H9 (cell line): ENCODE data around the gene NT5DC4. TPM values are rescaled to one million over a fixed set of nuclear protein-coding genes. Genes with fewer than 3 reads are reported as not detected.

Source experiments
- DNase-seq: peaks from one replicate; pipeline ENCODE4 v3.0.0-alpha.2; 2017
- H2AFZ ChIP-seq: one replicate; pipeline ENCODE4 v1.6.1; 2013; ENCODE audit warnings: mild to moderate bottlenecking, low read length, control low read depth, moderate library complexity
- H2AK5ac ChIP-seq: 2 replicates; pipeline ENCODE4 v1.6.1; 2013; ENCODE audit warnings: low read length, control low read depth, mixed read lengths; ENCODE audit not compliant: insufficient read length
- H2BK120ac ChIP-seq: one replicate; pipeline ENCODE4 v1.6.1; 2013; ENCODE audit warnings: low read depth, mild to moderate bottlenecking, low read length, control low read depth, inconsistent platforms; ENCODE audit not compliant: poor library complexity, severe bottlenecking
- H2BK12ac ChIP-seq: 2 replicates; pipeline ENCODE4 v1.6.1; 2013; ENCODE audit warnings: low read length, control low read depth, mixed read lengths, low read depth; ENCODE audit not compliant: insufficient read length
- H2BK15ac ChIP-seq: 2 replicates; pipeline ENCODE4 v1.6.1; 2013; ENCODE audit warnings: low read depth, low read length, control low read depth
- H2BK20ac ChIP-seq: one replicate; pipeline ENCODE4 v1.6.1; 2013; ENCODE audit warnings: low read depth, mild to moderate bottlenecking, low read length, control low read depth, inconsistent platforms; ENCODE audit not compliant: poor library complexity, severe bottlenecking
- H2BK5ac ChIP-seq: 2 replicates; pipeline ENCODE4 v1.6.1; 2013; ENCODE audit warnings: low read length, control low read depth, mixed read lengths; ENCODE audit not compliant: insufficient read length
- H3K14ac ChIP-seq: 2 replicates; pipeline ENCODE4 v1.6.1; 2013; ENCODE audit warnings: low read length, control low read depth; ENCODE audit not compliant: insufficient read depth
- H3K18ac ChIP-seq: 2 replicates; pipeline ENCODE4 v1.6.1; 2013; ENCODE audit warnings: low read depth, mild to moderate bottlenecking, mixed read lengths, low read length, control low read depth; ENCODE audit not compliant: insufficient read length
- H3K23ac ChIP-seq: 2 replicates; pipeline ENCODE4 v1.6.1; 2013; ENCODE audit warnings: low read length, control low read depth, mixed read lengths, low read depth; ENCODE audit not compliant: insufficient read length
- H3K23me2 ChIP-seq: 2 replicates; pipeline ENCODE4 v1.6.1; 2013; ENCODE audit warnings: low read depth, mild to moderate bottlenecking, mixed read lengths, low read length, control low read depth; ENCODE audit not compliant: insufficient read length, poor library complexity, severe bottlenecking
- H3K27ac ChIP-seq: 2 replicates; pipeline ENCODE4 v1.5.1; 2013; ENCODE audit warnings: low read length, control low read depth, mixed read lengths, low read depth; ENCODE audit not compliant: insufficient read length
- H3K27me3 ChIP-seq: 2 replicates; pipeline ENCODE4 v1.6.1; 2013; ENCODE audit warnings: low read length, control low read depth, inconsistent platforms; ENCODE audit not compliant: insufficient read depth
- H3K4ac ChIP-seq: 2 replicates; pipeline ENCODE4 v1.6.1; 2013; ENCODE audit warnings: low read depth, mild to moderate bottlenecking, control low read depth, inconsistent platforms, low read length, moderate library complexity
- H3K4me1 ChIP-seq: 2 replicates; pipeline ENCODE4 v1.6.1; 2013; ENCODE audit warnings: low read length, control low read depth, inconsistent platforms; ENCODE audit not compliant: insufficient read depth
- H3K4me2 ChIP-seq: 2 replicates; pipeline ENCODE4 v1.6.1; 2013; ENCODE audit warnings: low read length, control low read depth, mixed read lengths; ENCODE audit not compliant: insufficient read length, insufficient read depth
- H3K56ac ChIP-seq: 2 replicates; pipeline ENCODE4 v1.6.1; 2013; ENCODE audit warnings: low read depth, mild to moderate bottlenecking, mixed read lengths, low read length, control low read depth; ENCODE audit not compliant: insufficient read length
- H3K79me1 ChIP-seq: 2 replicates; pipeline ENCODE4 v1.6.1; 2013; ENCODE audit warnings: low read depth, mild to moderate bottlenecking, moderate library complexity, low read length, control low read depth, inconsistent platforms; ENCODE audit not compliant: insufficient read depth, poor library complexity, severe bottlenecking
- H3K79me2 ChIP-seq: 2 replicates; pipeline ENCODE4 v1.6.1; 2013; ENCODE audit warnings: low read length, control low read depth, inconsistent platforms; ENCODE audit not compliant: insufficient read depth
- H3K9ac ChIP-seq: 2 replicates; pipeline ENCODE4 v1.6.1; 2013; ENCODE audit warnings: low read length, control low read depth, mixed read lengths; ENCODE audit not compliant: insufficient read length; ENCODE audit errors: extremely low read depth
- H3K9me3 ChIP-seq: one replicate; pipeline ENCODE4 v1.6.1; 2013; ENCODE audit warnings: low read depth, low read length, inconsistent platforms; ENCODE audit not compliant: control insufficient read depth
- H3T11ph ChIP-seq: one replicate; pipeline ENCODE4 v1.6.1; 2013; ENCODE audit warnings: mild to moderate bottlenecking, low read length, control low read depth, inconsistent platforms
- H4K20me1 ChIP-seq: one replicate; pipeline ENCODE4 v1.6.1; 2013; ENCODE audit not compliant: control insufficient read depth, insufficient read length, insufficient read depth
- H4K5ac ChIP-seq: 2 replicates; pipeline ENCODE4 v1.6.1; 2013; ENCODE audit warnings: low read depth, mild to moderate bottlenecking, mixed read lengths, low read length, control low read depth; ENCODE audit not compliant: insufficient read length
- H4K8ac ChIP-seq: replicated peaks from 2 replicates; pipeline ENCODE4 v1.6.1; 2013; ENCODE audit warnings: low read length, control low read depth, mixed read lengths, low read depth; ENCODE audit not compliant: insufficient read length
- H4K91ac ChIP-seq: 2 replicates; pipeline ENCODE4 v1.6.1; 2013; ENCODE audit warnings: low read depth, mild to moderate bottlenecking, moderate library complexity, mixed read lengths, low read length, control low read depth; ENCODE audit not compliant: insufficient read length
- H3K27ac Mint-ChIP-seq, 3 experiments: 2 replicates in 2 of 3; 3 replicates in 1 of 3; pipeline ENCODE4 v1.8.0; 2020 to 2021; ENCODE audit warnings: mixed read lengths in 3 of 3, mild to moderate bottlenecking in 1 of 3, moderate library complexity in 1 of 3
- H3K27me3 Mint-ChIP-seq: 2 replicates; pipeline ENCODE4 v1.8.0; 2021; ENCODE audit warnings: low read depth, mild to moderate bottlenecking, moderate library complexity, mixed read lengths
- H3K36me3 Mint-ChIP-seq, 3 experiments: 2 replicates in 2 of 3; 3 replicates in 1 of 3; pipeline ENCODE4 v1.8.0; 2020 to 2021; ENCODE audit warnings: low read depth in 3 of 3, mixed read lengths in 3 of 3; ENCODE audit not compliant: insufficient read depth in 1 of 3
- H3K4me1 Mint-ChIP-seq, 2 experiments: 2 replicates each; pipeline ENCODE4 v1.8.0; 2020; ENCODE audit warnings: mixed read lengths in 2 of 2
- H3K4me3 Mint-ChIP-seq, 2 experiments: 2 replicates in 1 of 2; 3 replicates in 1 of 2; pipeline ENCODE4 v1.8.0; 2020 to 2021; ENCODE audit warnings: mild to moderate bottlenecking in 2 of 2, mixed read lengths in 2 of 2, moderate library complexity in 1 of 2
- H3K9me3 Mint-ChIP-seq, 2 experiments: 2 replicates in 1 of 2; 3 replicates in 1 of 2; pipeline ENCODE4 v1.8.0; 2020; ENCODE audit warnings: mild to moderate bottlenecking in 2 of 2, mixed read lengths in 2 of 2, moderate library complexity in 1 of 2
- CTCF ChIP-seq: fragments of 200-600 bp; sonication (generic); conservative IDR thresholded peaks from 3 replicates; pipeline ENCODE4 v1.8.0; 2021; ENCODE audit warnings: antibody characterized with exemption, mild to moderate bottlenecking
- WGBS: extraction: QIAGEN DNeasy Blood & Tissue Kit; methylation state at CpG from one replicate; pipeline ENCODE4 v1.1.7; 2013; ENCODE audit warnings: missing lambda C conversion rate, low lambda C conversion rate, mixed read lengths; ENCODE audit not compliant: insufficient read length; ENCODE audit errors: extremely low coverage; 5-methylcytosine and 5-hydroxymethylcytosine counted together
- long read RNA-seq: library from polyadenylated mRNA; unstranded; transcript quantifications from one replicate; pipeline ENCODE4 v2.0.0, GENCODE V29; 2020
- total RNA-seq: library from RNA; stranded (reverse); gene quantifications from 2 replicates; pipeline ENCODE4 v1.2.1, GENCODE V29; 2021

Gene NT5DC4
- not detected in 2 replicates for total RNA-seq
- long read RNA-seq = 0 reads

DNA sequence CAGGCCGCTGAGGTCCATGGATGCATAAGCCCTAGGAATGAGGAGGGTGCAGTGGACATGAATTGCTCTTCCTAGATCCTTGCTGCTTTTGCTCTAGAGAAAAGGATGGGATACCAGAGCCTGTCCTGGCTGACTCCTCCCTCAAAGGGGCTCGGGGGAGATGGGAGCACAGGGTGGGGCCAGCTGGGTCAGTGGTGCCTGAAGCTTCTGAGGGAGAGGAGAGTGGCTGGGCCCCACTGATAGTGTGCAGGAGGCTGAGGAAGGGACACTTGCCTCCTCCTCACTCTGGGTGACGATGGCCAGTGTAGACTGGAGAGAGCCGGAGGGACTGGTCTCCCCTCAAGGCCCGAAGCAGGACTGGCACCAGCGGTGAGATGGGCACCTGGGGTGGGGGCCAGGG is at the start of gene NT5DC4:
Gene NT5DC4 (plus strand): TSS at position 236 of the 400 bp plus-strand sequence. CDS start 60 bp downstream, at position 296.
- H3K79me2 ChIP-seq = no peaks in the 10 kb centered on the region
- no peaks in the 10 kb centered on the region for H3K27me3 ChIP-seq
- Mint-ChIP-seq H3K4me1 (no peaks in the 10 kb centered on the region), H3K36me3 (no peaks in the 10 kb centered on the region; a peak in 1 of 7 replicates), H3K9me3 (no peaks in the 10 kb centered on the region; a peak in 1 of 5 replicates), H3K27ac (no peak within 1 kb of the TSS), H3K27me3 (no peaks in the 10 kb centered on the region; the same call in 1 of the 2 replicates), H3K4me3 (no peak within 1 kb of the TSS)
- H4K91ac ChIP-seq = no peak within 1 kb of the TSS
- no peaks in the 10 kb centered on the region for H3K23me2 ChIP-seq
- H2BK15ac ChIP-seq = no peak within 1 kb of the TSS
- H3K4ac ChIP-seq = no peak within 1 kb of the TSS
- no peak within 1 kb of the TSS for H2BK120ac ChIP-seq
- WGBS = no CpG with 5 or more reads among the region's 6 CpGs
- H3T11ph ChIP-seq = no peak within 1 kb of the TSS
- H3K56ac ChIP-seq = no peak within 1 kb of the TSS
- H2BK12ac ChIP-seq = no peak within 1 kb of the TSS
- H3K9ac ChIP-seq = no peak within 1 kb of the TSS
- H3K79me1 ChIP-seq = no peaks in the 10 kb centered on the region
- no peak within 1 kb of the TSS for H2BK5ac ChIP-seq
- H3K4me1 ChIP-seq = no peaks in the 10 kb centered on the region
- no peaks in the 10 kb centered on the region for H3K9me3 ChIP-seq
- no peak within 1 kb of the TSS for H3K18ac ChIP-seq
- TF ChIP-seq CTCF = no peak
- no peak within 1 kb of the TSS for H3K23ac ChIP-seq
- H4K8ac ChIP-seq = no peak within 1 kb of the TSS
- no peak within 1 kb of the TSS for H2AK5ac ChIP-seq
- H3K4me2 ChIP-seq = no peak within 1 kb of the TSS
- DNase-seq = no peak
- H3K14ac ChIP-seq = no peak within 1 kb of the TSS
- H2AFZ ChIP-seq = no peak within 1 kb of the TSS
- no peak within 1 kb of the TSS for H2BK20ac ChIP-seq
- no peaks in the 10 kb centered on the region for H4K20me1 ChIP-seq
- H4K5ac ChIP-seq = no peak within 1 kb of the TSS
- H3K27ac ChIP-seq = no peak within 1 kb of the TSS
